Suprapubic skin (tissue), 4 donors: Measurements from ENCODE around the gene ARHGEF7.

Experiments used
- CTCF ChIP-seq, 2 donors: fragments of 200-600 bp in 1 of 2; fragments of 450-650 bp in 1 of 2; sonication (generic) in 1 of 2; IDR thresholded peaks; one replicate each; pipeline ENCODE4 v1.5.1; 2016 to 2019; ENCODE audit warnings: antibody characterized with exemption in 2 of 2, mild to moderate bottlenecking in 1 of 2, moderate library complexity in 1 of 2
- EP300 ChIP-seq: sonication (generic); formaldehyde crosslinking; IDR thresholded peaks from one replicate; pipeline ENCODE4 v1.6.1; 2017; ENCODE audit warnings: antibody characterized with exemption
- POLR2A ChIP-seq, 2 donors: fragments of 450-650 bp; IDR thresholded peaks; one replicate each; pipeline ENCODE4 v1.6.1; 2017; ENCODE audit warnings: antibody characterized with exemption in 2 of 2, mild to moderate bottlenecking in 2 of 2, moderate library complexity in 2 of 2
- POLR2AphosphoS5 ChIP-seq, 3 donors: sonication (generic); formaldehyde crosslinking; IDR thresholded peaks; one replicate each; pipeline ENCODE4 v1.6.1; 2017; ENCODE audit warnings: antibody characterized with exemption in 3 of 3

DNA sequence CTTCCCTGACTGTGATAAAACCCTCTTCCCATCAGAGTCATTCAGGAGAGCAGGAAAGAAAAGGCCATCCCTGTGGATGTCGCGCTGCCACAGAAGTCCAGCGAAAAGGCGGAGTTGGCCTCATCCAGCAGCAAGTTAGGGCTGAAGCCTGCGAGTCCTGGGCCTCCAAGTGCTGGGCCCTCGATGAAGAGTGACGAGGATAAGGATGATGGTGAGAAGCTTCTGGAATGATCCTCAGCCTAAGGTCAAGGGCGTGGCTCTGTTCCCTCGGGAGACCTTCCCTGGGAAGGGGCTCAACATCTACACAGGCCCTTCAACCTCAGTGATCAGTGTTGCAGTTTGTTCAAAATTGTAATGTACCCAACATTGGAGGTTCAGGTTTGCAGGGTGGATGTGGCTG is 227.6 kb downstream of the ARHGEF7 start:
- TF ChIP-seq CTCF (IDR thresholded peaks at IDR 0.05): no peak
- no peak for TF ChIP-seq POLR2A (IDR thresholded peaks at IDR 0.05)
- TF ChIP-seq POLR2AphosphoS5 (IDR thresholded peaks at IDR 0.05): no peak
- TF ChIP-seq EP300: no peak
